Ecto neural progenitor cell (in vitro differentiated cells): ENCODE results near the gene CYSTM1.
A peak's percentile ranks its signal among the peaks of the same experiment; 100 is the strongest.
"Not testable (repeated sequence)": the region's sequence is repeated elsewhere in the genome, so short reads cannot be mapped to it uniquely, and the experiment has no call there.

Source experiments
- DNase-seq: peaks from one replicate; pipeline ENCODE4 v3.0.0-alpha.2; 2018; ENCODE audit warnings: low spot score

Gene CYSTM1

DNA sequence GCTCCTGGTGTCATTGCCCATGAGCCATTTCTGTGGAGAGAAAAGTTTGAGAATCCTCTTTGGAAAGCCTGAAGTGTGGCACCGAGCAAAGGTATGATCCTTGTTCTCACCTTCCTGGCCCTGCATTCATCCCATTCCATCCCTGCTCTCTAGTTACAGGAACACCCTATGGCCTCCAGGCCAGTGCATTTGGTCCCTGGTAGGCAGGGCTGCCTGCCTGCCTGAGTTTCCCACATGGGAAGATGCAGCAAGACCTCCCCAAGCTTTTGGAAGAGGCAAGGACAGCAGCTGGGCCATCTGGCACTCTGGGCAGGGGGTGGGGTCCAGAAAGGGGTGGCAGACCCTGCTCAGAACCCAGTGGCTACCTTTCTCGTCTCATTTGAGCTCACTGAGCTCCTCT lies 24.8 kb upstream of the CYSTM1 start:
- no peak for DNase-seq

DNA sequence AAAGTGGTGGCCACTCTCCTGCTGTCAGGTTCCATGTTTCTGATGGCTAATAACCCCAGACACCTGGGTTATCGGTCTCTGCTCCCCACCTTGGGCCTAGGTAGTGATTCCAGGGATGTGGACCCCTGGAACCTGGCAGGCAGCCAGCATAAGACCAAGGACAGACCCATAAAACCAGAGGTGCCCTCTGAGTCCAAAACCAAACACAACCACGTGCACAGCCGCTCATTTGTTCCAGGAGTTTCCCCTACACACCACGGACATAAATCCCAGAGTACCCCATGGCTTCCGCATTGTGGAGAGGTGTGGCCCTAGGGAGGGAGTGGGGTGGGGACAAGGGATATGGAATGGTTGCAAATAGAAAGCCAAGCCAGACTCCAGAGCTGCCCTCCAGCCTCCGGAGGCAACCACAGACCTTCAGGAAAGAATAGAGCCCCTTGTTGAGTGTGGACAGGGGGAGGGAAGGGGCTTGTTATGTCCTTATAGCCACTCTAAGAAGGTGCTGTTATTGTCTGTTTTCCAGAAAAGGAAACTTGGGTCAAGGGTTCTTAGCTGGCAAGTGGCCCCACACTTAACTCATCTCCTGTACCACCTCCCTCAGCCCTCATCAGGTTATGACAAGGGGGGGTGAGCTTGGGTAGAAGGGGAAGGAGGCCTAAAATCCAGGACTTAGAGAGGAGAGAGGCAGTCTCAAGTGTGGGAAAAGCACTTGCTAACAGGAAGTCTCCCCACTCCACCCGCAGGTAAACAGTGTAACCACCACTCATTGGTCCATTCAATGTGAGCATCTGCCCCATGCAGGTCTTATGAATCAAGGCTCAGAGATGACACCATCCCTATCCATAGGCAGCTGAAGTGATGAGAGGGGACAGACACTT lies 23.6 kb upstream of the CYSTM1 start:
- DNase-seq: no peak

DNA sequence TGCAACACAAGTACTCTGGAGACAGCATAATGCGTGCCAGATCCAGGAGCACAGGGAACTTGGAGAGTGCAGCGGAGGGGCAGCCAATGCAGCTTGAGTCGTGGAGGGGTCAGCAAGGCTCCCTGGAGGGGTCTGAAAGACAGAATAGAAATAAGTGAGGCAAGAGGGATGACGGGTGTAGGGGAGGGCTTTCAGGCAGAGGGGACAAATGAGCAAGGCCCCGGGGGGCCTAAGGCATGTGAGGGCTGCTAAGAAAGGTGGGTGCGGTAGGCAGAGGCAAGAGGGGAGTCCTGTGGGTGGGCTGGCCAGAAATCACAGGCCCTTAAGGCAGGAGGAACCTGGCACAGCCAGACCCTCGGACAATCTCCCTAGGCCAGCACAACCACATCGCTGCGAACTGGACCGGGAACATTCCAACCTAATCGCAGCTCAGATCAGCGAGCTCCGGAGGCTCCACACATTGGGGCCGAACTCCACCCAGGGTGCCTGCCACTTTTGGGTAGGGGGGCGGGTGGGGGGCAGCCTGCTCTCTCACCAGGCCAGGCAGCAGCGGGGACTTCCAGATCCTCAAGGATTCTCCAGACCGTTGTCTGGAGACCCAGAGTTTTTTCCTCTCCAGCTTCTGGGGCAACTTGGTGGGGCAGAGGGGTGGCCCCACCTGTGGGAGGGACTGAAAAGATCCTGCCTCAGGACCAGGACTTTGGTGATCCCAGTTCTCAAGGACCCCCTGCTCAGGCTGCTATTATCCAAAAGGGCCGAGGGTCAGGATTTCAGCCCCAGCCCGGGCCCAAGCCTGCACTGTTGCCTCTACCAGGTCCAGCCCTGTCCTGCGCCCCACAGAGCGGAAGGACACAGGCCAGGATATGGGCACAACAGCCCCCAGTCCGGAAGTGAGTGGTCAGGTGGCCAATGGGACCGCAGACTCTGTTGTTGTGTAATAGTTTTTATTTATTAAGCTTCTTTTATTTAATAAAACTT lies 22.7 kb upstream of the CYSTM1 start:
- DNase-seq: no peak

DNA sequence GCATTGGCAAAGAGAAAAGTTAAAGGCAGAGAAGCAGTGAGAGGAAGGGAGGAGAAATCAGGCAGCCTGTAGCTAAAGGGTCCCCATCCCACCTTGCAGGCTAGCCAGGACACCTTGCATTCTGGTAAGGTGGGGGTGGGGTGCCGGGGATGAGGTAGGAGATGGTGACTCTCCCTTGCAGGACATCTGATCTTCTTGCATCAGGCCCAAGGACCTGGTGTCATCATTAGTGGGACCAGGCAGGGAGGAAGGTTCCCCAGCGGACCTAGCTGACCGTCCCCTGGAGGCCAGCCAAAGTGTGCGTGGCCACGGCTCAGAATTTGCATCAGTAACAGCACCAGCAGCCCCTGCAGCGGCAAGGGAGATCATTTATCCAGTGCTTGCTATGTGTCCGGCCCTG lies 21.7 kb upstream of the CYSTM1 start:
- no peak for DNase-seq

DNA sequence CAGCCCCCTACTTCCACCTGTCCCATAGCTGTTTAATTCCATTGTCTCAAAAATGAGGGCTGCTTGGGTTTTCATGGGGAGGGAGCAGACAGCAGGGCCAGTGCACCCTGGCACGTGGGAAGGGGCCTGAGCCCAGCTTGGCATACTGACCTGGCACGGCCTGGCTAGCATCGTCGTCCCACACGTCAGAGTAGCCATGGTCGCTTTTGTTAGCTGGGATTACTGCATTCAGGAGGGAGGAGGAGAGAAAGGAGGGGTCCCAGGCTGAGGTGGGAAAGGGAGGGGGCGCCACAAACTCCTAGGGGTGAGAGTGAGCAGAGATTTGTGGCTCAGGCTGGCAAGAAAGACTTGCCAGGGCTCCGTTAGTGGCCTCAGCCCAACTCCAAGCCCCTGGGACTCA lies 21.1 kb upstream of the CYSTM1 start:
- DNase-seq: no peak

DNA sequence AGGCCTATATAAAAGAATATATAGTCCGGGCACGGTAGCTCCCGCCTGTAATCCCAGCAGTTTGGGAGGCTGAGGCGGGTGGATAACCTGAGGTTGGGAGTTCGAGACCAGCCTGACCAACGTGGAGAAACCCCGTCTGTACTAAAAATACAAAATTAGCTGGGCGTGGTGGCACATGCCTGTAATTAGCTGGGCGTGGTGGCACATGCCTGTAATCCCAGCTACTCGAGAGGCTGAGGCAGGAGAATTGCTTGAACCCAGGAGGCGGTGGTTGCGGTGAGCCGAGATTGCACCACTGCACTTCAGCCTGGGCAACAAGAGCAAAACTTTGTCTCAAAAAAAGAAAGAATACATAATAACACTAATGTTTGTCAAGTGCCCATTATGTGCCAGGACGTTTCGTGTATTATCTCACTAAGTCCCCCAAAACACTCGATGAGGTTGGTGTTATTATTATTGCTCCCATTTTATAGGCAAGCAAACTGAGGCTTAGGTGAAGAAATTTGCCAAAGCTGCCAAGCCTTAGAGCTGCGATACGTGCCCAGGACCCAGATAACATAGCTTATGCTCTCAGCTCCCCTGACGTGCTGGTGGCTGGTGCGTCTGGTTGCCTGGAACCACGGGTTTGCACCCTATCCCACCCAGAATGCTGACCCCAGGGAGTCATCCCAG lies 20.1 kb upstream of the CYSTM1 start:
- not testable (repeated sequence) for DNase-seq

DNA sequence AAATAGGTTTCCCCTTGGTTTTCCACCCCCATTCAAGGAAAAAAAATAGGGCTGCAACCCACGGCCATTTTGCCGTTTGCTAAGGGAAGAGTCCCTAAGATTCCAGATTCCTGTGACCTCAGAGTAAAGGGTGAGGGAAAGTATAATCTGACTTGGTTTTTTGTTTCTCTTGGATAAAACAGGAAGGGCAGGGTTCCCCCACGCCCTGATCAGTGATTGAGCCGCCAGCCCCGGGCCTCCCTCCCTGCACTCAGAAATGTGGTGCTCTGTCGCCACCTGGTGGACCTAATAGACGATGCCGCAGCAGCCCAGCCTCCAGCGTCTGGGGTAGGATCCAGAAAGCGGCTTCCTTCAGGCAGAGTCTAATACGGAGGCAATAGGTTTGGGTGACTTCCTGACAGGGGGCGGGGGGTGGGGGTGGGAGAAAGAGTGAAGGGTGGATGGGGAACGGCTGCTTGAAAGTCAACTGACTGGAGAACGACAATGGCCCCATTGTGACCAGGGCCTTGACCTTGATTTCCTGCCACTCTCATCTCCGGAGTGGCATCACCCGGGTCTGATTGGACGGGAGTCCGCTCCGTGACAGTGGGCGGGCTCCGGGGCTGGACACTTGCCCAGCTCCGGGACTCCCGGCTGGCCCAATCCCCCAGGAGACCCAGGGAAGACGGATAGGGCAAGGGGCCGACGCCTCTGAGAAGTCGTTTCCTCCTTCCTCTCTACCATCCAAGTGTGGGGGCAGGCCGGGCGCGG lies 17.8 kb upstream of the CYSTM1 start:
- peak; percentile 92 for DNase-seq

DNA sequence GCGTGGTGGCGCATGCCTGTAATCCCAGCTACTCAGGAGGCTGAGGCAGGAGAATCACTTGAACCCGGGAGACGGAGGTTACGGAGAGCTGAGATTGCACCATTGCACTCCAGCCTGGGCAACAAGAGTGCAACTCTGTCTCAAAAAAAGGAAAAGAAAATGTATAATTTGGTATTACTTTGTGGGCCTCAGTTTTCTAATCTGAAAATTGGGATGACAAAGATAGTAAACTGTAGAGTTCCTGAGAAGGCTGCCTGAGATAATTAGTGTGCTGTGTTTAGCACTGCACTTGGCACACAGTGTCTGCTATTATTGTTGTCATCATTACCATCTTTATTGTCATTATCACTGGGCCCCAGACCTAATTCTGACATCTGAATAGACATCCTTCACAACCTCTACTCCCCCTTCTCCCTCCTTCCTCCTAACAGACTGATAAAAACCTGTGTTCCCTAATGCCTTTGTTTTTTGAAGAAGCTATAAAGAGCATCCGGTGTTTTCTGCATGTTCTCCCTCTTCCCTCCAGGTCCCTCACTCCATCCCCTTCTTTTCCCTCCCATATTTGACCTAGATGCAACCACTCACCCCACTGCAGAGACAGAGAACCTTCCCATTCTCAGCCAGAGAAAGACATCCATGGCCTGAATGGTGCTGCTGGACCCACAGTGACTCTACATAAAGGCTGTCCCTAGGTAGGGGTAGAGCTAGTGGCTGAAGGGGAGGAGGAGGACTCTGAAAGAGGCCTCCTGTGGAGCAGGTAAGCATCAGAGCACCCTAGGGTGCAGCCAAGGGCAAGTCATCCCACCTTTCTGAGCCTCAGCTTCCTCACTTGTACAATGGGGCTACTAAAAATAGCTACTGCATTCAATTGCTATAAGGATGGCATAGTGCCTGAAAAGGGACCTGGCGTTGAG lies 15.7 kb upstream of the CYSTM1 start:
- DNase-seq: no peak

DNA sequence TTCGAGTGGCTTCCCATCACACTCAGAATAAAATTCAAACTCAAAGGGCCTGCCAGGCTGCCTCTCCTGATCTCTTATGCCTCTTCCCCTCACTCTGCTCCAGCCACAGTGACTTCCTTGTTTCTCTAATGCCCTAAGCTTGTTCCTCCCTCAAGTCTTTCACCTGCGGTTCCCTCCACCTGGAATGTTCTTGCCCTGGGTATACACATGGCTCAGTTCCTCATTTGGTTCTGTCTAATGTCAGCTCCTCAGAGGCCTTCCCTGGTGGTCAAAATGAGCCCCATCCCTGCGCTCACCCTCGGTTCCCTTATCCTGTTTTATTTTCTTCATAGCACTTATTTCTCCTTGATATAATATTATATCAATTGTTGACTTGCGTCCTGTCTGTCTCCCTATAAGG lies 12.7 kb upstream of the CYSTM1 start:
- DNase-seq: no peak

DNA sequence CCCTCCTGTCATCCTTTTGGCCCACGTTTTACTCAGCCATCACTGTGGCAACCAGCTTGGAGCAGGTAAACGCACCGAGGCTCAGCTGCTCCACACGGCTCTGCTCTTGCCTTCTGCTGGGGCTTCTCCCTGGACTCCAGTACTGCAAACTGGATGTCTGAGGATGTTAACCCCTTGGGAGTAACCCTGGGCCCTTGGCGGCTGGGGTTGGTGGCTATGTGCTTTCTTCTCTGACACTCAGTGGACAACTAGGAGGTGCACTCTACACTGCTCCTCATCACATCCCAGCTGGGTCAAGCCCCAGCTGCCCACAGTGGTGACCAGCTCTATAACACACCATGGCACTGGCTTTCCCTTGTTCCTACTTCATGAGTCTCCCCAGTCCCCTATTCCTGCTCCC lies 12.2 kb upstream of the CYSTM1 start:
- DNase-seq: no peak

DNA sequence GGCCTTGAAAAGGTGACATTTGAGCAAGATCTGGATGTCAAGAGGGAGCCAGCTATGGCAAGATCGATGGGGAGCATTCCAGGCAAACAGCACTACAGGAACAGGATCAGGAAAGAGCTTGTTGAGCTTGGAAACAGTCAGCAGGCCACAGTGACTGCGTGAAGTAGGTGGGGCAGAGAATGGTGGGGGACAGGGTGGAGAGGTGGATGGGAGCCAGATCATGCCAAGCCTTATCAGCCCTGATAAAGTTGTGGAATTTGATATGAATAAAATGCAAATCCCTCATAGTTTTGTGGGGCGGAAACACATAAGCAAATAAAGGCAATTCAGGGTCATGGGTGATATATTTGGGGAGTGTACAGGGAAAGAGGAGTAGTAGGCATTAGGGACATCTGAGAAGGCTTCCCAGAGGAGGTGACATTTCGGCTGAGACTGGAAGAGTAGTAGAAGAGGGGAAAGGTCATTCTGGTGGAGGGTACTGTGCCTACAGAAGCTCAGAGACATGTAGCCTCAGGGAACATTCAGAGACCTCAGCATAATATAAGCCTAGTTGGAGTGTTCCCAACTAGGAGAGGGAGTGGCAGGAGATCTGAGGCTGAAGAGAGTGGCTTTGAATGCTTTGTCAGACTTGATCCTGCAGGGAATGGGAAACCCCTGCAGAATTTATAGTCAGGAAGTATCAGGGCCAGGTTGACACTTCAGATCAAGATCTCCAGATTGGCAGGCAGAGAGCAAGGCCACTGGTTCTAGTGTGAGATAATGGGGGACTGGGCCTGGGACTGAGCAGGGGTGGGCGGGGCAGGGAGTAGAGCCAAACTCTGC lies 9.7 kb upstream of the CYSTM1 start:
- no peak for DNase-seq

DNA sequence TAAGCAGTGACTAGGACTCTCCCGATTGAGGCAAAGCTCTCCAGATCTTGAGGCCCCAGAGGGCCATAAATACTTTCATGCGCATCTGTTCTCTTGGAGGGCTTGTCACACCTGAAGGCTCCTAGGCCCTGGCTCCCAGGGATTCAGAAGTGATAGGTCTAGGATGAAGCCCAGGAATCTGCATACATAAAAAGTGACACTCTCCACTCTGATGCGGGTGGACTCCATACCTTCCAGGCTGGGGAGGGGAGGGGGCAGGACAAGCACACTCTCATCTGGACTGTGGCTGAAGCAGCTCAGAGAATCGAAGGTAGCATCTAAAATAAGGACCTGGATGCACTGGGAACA lies 9.1 kb upstream of the CYSTM1 start:
- no peak for DNase-seq

DNA sequence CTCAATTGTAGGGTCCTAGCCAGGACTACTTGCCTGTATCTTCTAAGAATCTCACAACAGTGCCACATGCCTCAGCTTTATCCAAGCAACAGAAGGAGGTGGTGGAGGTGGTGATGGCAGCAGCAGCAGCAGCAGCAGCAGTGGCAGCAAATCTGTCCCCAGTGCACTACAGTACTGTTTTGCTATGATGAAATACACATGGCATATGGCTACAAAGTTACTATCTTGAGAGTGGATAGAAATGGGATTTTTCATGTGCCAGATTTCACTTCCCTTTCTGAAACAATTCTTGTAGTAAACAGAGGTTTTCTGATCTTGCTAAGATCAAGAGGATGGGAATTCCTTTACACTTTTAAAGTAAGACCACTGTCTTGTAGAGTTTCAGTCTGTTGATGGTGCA lies 8.1 kb upstream of the CYSTM1 start:
- DNase-seq: no peak

DNA sequence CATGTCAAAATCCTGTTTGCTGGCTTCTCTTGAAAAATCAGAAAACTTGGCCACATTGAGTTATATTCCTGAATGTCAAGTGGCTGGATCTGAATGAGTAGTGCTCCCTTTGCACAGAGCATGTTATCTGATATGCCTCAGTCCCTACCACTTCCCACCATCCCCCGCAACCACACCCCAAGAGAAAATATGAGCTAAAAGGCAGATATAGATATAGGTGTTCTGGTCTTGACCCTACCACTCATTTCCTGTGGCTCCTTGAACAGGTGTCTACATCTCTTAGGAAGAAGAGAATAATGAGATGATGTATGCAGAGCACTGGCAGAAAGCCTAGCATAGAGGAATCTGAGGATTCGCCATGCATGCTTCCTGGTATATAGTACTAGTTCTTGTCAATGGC lies 6.6 kb upstream of the CYSTM1 start:
- DNase-seq: no peak

DNA sequence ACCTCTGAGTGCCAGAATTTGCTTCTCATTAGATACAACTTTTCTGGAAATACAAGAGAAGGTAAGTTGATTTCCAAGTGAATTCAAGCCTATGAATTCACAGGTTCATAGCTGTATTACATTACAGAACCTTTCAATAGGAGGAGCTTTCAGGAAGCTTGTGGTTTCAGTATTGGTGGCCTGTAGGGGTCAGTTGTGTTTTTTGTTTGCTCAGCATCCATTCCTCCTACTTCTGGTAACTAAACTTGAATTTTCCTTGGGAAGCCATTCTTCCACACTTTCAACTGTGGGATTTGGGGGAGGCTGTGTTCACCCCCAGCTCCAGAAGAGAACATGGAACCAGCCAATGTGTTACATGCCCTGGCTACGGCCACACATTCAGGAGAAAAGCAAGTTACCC lies 5.6 kb upstream of the CYSTM1 start:
- no peak for DNase-seq

DNA sequence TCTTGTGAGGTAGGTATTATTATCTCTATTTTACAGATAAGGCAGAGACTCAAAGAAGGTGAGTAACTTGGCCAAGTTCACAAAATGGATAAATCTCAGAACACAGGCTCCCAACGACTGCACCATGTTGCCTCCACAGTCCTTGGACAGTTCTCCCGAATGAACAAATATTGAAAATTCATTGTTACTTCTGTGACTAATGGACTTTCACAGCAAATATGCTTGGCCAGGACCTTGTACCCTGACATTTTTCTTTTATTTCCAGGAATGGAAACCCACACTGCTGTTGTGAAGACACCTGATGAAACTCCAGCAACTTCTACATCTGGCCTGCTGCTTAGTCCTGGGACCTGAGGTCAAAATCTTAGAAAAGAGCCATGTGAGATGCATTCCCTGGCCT lies 2.5 kb upstream of the CYSTM1 start:
- DNase-seq: no peak

DNA sequence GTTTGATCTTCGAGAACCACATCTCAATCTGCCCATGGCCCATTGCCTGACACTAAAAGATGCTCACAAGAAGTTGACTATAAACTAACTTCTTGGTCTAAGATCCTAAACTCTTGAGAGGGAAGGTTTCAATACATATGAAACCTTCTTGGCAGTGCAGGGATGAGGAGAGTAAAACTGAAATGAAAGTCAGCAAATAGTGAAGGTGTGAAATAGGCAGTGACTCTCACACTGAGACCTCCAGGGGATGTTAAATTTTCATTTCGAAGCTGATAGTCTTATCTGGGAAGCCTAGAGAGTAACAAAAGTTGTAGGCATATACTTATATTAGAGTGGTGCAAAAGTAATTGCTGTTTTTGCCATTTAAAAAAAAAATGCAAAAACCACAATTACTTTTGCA lies 974 bp upstream of the CYSTM1 start:
- no peak for DNase-seq

DNA sequence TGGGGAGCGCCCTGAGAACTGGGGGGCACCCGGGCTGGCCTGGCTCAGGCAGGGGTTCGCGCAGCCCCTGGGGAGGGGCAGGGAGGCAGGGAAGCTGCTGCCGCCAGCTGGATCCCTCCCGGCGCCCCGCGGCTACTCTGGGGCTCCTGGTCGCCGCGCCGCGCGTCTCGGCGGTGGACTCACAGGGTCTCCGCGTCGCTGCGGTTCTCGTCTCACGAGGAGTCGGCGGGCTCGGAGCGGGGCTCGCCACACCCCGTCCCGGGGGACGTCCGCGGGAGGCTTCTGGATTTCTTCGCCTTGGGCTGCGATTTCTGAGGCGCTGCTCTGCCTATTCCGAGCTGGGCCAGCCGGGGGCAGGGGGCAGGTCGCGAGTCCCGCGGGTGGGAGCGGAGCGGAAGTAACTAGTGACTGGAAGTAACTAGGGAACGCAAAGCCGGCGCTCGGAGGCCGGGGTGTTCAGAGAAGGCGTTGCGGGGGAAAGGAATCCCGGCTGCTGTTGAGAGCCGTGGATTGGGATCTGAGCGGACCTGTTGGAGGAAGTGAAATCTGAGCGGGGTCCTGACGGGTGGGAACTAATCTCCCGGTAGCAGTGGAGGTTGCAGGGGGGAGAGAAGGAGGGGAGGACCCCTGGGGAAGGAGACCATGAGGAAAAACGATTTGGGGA lies 511 bp downstream of the CYSTM1 start:
- DNase-seq: peak; percentile 84

DNA sequence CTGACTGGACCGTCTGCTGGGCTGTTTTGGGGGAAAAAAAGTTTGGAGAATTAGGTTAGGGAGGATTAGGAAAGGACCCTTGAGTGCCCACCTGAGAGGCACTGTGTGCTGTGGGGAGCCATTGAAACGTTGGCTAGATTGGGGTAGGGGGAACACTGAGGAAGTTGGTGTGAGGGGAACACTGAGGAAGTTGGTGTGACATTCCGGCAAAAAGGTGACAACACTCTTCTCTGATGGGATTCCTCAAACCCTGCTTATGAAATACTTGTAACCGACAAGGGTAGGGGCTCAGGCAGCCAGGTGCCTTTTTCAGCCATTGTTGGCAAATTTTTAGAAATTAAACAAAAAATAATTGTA lies 1.0 kb downstream of the CYSTM1 start:
- no peak for DNase-seq

DNA sequence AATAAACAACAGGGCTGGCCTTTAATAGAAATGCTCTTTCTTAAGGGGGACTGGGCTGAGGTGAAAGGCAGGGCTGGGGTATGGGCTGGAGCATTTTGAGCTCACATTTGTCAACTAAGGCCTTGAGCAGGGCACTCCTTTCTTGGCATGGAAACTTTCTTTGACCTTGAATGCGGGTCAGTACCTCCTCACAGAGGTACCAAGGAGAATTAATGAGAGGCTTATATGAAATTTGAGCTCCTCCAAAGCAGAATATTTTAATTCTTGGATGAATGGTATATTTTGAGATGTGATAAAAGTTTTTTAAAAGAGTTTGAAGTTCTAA lies 3.1 kb downstream of the CYSTM1 start:
- no peak for DNase-seq
